HG02852 (cell line): ENCODE measurements around the gene CLCNKB.
"Not testable (repeated sequence)": the region's sequence is repeated elsewhere in the genome, so short reads cannot be mapped to it uniquely, and the experiment has no call there.

Source experiments
- ATAC-seq: cut with Tn5 transposase; IDR thresholded peaks from one replicate; pipeline ENCODE4 v1.9.1; 2021; ENCODE audit warnings: mild to moderate bottlenecking, moderate library complexity; ENCODE audit not compliant: unreplicated experiment

Gene CLCNKB

DNA sequence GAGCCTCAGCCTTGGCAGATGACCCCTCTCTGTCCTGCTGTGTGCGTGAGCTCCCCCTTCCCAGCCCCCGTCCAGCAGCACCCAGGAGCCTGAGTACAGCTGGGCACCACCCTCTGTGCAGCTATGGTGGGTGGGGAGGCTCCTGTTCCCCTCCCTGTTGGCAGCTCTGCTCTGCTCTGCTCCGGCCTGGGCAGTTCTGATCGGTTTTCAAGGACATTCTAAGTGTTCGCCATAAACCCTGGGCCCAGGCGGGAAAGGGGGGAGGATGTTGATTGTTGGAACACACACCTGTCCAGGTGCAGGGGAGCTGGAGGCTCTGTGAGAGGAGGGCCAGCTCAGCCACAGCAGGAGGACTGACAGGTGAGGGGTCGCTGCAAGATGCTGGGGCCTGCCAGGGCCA, at the start of gene CLCNKB:
CLCNKB (plus strand) TSS at position 262 of the 400 bp plus-strand sequence. CDS start 711 bp downstream, outside the sequence.
- ATAC-seq = no peak

DNA sequence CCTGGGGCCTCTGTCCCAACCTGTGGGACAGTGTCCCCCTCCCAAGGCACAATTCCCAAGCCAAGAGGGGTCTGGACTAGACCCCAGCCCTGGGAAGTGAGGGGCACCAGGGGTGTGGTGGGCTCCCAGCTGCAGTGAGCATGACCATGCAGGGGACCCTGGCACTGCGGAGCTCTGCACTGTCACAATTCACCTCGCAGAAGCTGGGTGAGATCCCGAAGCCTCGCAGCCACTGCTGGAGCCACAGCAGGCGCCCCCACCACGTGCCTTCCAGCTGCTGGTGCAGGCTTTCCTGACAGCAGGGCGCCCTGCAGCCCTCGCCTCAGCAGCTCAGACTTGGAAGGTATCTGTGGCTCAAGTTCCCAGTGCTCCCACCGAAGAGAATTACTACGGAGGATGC, 49.5 kb upstream of the CLCNKB start:
- ATAC-seq = no peak

DNA sequence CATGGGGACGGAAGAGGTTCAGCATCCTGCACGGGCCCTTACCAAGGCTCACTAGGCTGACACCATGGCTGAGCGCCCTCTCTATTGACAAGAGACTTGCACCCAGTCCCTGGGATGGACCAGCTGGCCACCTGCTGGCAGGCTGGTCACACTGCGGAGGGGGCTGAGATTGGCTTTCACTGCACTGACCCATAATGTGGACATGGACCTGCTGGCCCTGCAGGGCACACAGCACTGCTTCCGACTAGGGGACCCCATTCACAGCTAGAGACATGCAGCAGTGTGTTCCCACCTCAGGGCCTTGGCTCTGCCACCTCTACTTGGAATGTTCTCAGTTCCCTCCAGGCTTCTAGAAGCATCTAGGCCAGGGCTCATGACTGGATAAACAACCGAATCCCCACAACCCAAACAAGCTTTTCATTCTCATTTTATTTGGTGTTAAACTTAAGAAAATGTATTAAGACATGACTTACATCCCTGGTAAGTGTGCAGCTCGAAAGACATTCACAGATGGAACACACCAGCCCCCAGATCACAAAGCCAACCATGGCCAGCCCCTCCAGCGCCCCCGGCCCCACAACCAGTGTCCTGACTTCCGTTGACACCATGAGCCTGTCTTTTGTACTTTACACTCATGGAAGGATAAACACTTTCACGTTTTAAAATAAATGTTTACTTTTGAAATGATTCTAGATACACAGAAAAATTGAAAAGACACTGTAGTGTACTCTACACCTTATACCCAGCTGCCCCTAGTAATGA, 48.8 kb upstream of the CLCNKB start:
- no peak for ATAC-seq

DNA sequence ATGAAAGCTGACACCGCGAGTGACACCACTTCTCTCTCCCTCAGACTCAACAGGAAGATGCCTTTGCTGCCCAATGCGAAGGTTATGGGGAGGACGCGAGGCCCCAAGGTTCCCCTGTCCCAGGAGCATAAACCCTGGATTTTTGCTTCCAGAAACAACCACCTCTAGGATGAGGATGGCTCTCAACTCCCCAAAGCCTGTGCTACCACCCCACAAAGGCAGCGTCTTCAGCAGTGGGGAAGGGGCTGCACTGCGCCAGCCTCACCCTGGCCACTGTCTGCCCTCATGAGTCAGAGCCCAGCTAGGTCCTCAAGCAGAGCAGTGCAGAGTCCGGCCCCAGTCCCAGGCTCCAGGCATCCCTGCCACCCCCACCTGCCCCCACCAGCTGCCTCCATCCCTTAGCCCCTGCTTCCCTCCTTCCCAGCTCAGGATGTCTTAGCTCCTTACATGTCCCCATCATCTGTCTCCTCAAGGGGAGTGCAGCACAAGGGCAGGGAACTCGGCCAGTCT, 46.5 kb upstream of the CLCNKB start:
- no peak for ATAC-seq

GRCh38 chr1:15997637-15998280, 45.8 kb upstream of the CLCNKB start:
- ATAC-seq = no peak

DNA sequence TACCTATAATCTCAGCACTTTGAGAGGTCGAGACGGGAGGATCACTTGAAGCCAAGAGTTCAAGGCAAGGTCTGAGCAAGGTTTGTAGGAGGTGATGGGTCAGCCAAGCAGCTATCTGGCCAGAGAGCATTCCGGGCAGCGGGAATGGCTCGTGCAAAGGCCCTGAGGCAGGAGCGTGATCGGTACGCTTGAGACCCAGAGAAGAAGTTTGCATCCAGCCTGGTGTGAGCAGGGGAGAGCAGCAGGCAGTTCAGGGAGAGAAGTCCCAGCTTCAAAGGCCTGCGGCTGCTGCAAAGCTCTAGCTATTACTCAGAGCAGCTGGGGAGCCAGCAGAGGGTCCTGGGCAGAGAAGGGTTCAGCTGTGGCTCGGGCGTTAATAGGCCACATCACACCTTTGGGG, 44.7 kb upstream of the CLCNKB start:
- no peak for ATAC-seq

GRCh38 chr1:16001274-16001673, 42.3 kb upstream of the CLCNKB start:
- ATAC-seq = not testable (repeated sequence)

DNA sequence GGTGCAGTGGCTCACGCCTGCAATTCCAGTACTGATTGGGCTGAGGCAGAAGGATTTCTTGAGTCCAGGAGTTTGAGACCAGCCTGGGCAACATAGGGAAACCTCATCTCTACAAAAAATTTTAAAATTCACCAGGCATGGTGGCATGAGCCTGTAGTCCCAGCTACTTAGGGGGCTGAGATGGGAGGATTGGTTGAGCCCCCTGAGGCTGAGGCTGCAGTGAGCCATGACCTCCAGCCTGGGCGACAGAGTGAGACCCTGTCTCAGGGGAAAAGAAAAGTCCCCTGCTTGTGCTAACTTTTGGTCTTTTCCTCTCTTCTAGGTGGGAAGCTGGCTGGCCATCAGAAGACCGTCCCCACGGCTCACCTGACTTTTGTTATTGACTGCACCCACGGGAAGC, 38.0 kb upstream of the CLCNKB start:
- ATAC-seq = no peak

- ATAC-seq = no peak
These were observed 37.6 kb upstream of the CLCNKB start for GRCh38 chr1:16006010-16006409.

DNA sequence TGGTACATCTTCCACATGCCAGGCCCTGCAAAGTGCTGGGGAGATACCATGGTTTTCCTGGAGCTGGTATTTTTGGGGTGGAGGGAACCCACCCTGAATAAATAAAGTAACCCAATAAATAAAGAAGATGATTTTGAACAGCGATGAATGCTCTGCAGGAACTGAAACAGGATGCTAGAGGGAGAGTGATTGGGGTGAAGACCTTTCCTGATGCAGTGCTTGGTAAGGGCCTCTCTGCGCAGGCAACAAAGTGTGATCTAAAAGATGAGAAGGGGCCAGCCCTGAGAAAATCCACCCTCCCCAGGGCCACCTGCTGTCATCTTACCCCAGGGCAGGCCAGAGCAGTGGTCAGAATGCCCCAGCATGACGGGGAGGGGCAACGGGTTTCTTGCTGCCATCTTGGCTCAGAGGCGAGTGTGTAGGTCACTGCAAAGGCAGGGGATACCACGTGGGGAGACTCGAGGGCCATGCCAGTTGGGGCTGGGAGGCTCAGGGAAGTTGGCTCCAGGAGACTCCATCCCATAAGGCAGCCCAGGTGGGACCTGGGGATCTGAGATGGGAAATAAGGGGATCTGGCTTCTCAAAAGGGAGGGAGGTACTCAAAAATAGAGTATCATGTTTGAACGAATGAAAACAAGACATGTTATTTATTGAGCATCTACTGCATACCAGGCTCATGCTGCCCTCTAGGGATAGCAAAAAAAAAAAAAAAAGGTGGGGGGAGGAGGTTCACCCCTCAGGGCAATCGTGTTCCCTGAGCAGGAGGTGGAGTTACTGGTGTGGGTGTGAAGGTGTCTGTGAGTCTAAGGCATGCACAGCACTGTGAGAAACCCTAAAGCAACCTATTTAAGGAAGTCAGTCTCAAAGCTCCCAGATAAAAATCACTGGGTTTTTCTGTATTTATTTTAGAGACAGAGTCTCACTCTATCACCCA, 36.8 kb upstream of the CLCNKB start:
- no peak for ATAC-seq

GRCh38 chr1:16007671-16008341, 35.8 kb upstream of the CLCNKB start:
- no peak for ATAC-seq

DNA sequence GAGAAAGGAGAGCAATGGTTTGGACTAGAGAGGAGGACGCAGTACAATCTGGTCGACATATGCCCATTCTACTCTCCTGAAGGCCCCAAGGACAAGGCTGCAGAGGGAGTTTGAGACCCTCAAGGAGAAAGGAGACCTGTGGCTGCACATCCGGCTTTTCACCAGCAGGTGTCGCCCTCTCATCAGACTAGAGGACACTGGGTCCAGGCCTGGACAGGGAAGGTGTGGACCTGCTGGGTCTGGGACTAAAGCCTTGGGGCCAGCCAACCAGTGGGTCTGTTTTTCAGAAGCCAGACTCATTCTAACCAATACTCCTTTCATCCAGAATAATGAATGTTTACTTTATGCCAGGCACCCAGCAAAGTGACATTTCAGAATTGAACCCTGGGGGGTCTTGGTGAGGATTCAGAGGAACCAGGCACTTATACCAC, 34.5 kb upstream of the CLCNKB start:
- no peak for ATAC-seq

- ATAC-seq = no peak
These were observed 33.9 kb upstream of the CLCNKB start for GRCh38 chr1:16009678-16010077.

GRCh38 chr1:16010837-16011236, 32.7 kb upstream of the CLCNKB start:
- ATAC-seq = no peak

DNA sequence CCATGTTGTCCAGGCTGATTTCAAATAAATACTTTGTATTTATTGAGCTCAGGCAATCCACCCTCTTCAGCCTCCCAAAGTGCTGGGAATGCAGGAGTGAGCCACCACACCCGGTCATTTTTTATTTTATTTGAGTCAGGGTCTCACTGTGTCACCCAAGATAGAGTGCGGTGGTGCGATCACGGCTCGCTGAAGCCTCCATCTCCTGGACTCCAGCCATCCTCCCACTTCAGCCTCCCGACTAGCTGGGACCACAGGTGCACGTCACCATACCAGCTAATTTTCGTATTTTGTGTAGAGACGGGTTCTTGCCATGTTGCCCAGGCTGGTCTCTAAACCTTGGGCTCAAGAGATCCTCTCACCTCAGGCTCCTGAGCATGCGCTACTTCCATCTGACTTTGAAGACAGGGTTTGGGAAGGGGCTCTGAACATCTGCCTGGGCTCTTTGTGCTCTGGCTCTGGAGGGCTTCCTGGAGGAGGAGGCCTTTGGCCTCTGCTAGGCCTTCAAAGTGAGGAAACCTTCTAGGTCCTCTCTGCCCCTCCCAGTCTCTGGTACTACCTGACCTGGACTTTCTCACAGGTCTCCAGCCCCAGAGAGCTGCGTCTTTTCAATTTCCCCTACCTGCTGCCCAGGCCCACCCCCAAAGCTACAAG, 31.5 kb upstream of the CLCNKB start:
- ATAC-seq = no peak

- no peak for ATAC-seq
These were observed 30.9 kb upstream of the CLCNKB start for GRCh38 chr1:16012590-16013219.

- no peak for ATAC-seq
These were observed 30.2 kb upstream of the CLCNKB start for GRCh38 chr1:16013220-16013907.

GRCh38 chr1:16013908-16014258, 29.7 kb upstream of the CLCNKB start:
- ATAC-seq = no peak
